B cell (primary cell): ENCODE measurements around the gene TOPAZ1.

Source experiments
- EZH2 ChIP-seq: IDR thresholded peaks from 2 replicates; pipeline ENCODE4 v1.6.1; 2012; ENCODE audit warnings: borderline replicate concordance, low read depth, mild to moderate bottlenecking, moderate library complexity, low read length; ENCODE audit not compliant: insufficient read depth, poor library complexity, severe bottlenecking
- TF ChIP-seq, protein P1 (sequence below): fragments of 200-600 bp; IDR thresholded peaks from one replicate; pipeline ENCODE4 v1.8.0; 2022; ENCODE audit warnings: antibody characterized with exemption, mild to moderate bottlenecking

DNA sequence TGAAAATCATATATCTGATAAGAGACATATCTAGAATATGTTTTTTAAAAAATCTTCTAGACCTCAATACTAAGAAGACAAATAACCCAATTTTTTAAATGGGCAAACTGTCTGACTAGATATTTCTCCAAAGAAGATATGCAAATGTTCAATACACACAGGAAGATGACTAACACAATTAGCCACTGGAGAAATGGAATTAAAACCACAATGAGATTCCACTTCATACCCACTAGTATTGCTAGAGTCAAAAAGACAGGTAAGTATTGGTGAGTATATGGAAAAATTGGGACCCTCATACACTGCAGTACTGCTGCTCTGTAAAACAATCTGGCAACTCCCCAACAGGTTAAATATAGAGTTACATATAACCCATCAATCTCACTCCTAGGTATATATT is 33.1 kb upstream of the TOPAZ1 start:
- TF ChIP-seq, protein P1, sequence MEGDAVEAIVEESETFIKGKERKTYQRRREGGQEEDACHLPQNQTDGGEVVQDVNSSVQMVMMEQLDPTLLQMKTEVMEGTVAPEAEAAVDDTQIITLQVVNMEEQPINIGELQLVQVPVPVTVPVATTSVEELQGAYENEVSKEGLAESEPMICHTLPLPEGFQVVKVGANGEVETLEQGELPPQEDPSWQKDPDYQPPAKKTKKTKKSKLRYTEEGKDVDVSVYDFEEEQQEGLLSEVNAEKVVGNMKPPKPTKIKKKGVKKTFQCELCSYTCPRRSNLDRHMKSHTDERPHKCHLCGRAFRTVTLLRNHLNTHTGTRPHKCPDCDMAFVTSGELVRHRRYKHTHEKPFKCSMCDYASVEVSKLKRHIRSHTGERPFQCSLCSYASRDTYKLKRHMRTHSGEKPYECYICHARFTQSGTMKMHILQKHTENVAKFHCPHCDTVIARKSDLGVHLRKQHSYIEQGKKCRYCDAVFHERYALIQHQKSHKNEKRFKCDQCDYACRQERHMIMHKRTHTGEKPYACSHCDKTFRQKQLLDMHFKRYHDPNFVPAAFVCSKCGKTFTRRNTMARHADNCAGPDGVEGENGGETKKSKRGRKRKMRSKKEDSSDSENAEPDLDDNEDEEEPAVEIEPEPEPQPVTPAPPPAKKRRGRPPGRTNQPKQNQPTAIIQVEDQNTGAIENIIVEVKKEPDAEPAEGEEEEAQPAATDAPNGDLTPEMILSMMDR = no peak
- no peak for TF ChIP-seq EZH2
